H1 (cell line): ENCODE data around the gene CACNA1B. TPM values are rescaled to one million over a fixed set of nuclear protein-coding genes. Genes with fewer than 3 reads are reported as not detected.

ENCODE experiments used
- CTCF ChIA-PET: fragments of 300-600 bp; sonication (Branson Sonifier 250); formaldehyde crosslinking; loops from one replicate; lab custom pipeline; 2021; ENCODE audit not compliant: partially characterized antibody; lab: Charles Lee
- POLR2A ChIA-PET: fragments of 300-600 bp; sonication (Branson Sonifier 250); formaldehyde crosslinking; loops from one replicate; lab custom pipeline; 2021; ENCODE audit warnings: inconsistent platforms; ENCODE audit not compliant: partially characterized antibody; lab: Charles Lee
- DNase-seq, 2 experiments: peaks; one replicate each; pipeline versions ENCODE4 v3.0.0 to v3.0.0-alpha.2; 2010 to 2022; ENCODE audit warnings: low spot score in 2 of 2, low read depth in 1 of 2, mixed read lengths in 1 of 2
- FAIRE-seq: peaks from 2 replicates; lab custom pipeline; 2011; peaks lifted over from hg19 to GRCh38; lab: Jason Lieb, UNC
- H2AFZ ChIP-seq: 2 replicates; pipeline ENCODE4 v1.8.1; 2012; ENCODE audit warnings: low read length, inconsistent platforms
- H2AK5ac ChIP-seq: 2 replicates; pipeline ENCODE4 v1.6.1; 2013; ENCODE audit warnings: low read depth, low read length
- H2BK120ac ChIP-seq: replicated peaks from 2 replicates; pipeline ENCODE3; 2013; ENCODE audit warnings: low read depth, low read length, inconsistent platforms
- H2BK12ac ChIP-seq: 2 replicates; pipeline ENCODE4 v1.6.1; 2013; ENCODE audit warnings: low read depth, low read length
- H2BK15ac ChIP-seq: 2 replicates; pipeline ENCODE4 v1.6.1; 2013; ENCODE audit warnings: low read length
- H2BK20ac ChIP-seq: 2 replicates; pipeline ENCODE4 v1.6.1; 2013; ENCODE audit warnings: low read length
- H2BK5ac ChIP-seq: 2 replicates; pipeline ENCODE4 v1.6.1; 2013; ENCODE audit warnings: low read depth, low read length
- H3K14ac ChIP-seq: 2 replicates; pipeline ENCODE4 v1.6.1; 2013; ENCODE audit warnings: inconsistent platforms; ENCODE audit not compliant: insufficient read length
- H3K18ac ChIP-seq: 2 replicates; pipeline ENCODE4 v1.6.1; 2013; ENCODE audit warnings: low read length; ENCODE audit errors: extremely low read depth
- H3K23ac ChIP-seq: 2 replicates; pipeline ENCODE4 v1.6.1; 2013; ENCODE audit warnings: inconsistent platforms; ENCODE audit not compliant: insufficient read length
- H3K23me2 ChIP-seq: 2 replicates; pipeline ENCODE4 v1.6.1; 2013; ENCODE audit warnings: low read depth, low read length
- H3K27ac ChIP-seq: 2 replicates; pipeline ENCODE4 v1.6.1; 2011; ENCODE audit warnings: low read depth, low read length, inconsistent platforms
- H3K27me3 ChIP-seq, 4 experiments: replicated peaks in 1 of 4; 1 replicate in 1 of 4; 2 replicates in 3 of 4; pipeline versions ENCODE4 v1.6.1 to v1.8.1; 2011 to 2013; ENCODE audit warnings: low read length in 3 of 4, mild to moderate bottlenecking in 3 of 4, inconsistent platforms in 2 of 4, mixed read lengths in 2 of 4, moderate library complexity in 1 of 4; ENCODE audit not compliant: control insufficient read depth in 3 of 4, insufficient read depth in 3 of 4; ENCODE audit errors: extremely low read depth in 1 of 4
- H3K36me3 ChIP-seq, 4 experiments: 2 replicates each; pipeline versions ENCODE4 v1.6.1 to v1.8.1; 2011 to 2013; ENCODE audit warnings: mild to moderate bottlenecking in 4 of 4, low read length in 3 of 4, moderate library complexity in 2 of 4, control low read depth in 1 of 4, inconsistent platforms in 1 of 4; ENCODE audit not compliant: insufficient read depth in 4 of 4, control insufficient read depth in 2 of 4
- H3K4ac ChIP-seq: replicated peaks from 2 replicates; pipeline ENCODE3; 2013; ENCODE audit warnings: low read length, low read depth, mixed read lengths, inconsistent platforms; ENCODE audit not compliant: insufficient read length
- H3K4me1 ChIP-seq, 4 experiments: replicated peaks in 1 of 4; 1 replicate in 1 of 4; 2 replicates in 3 of 4; pipeline versions ENCODE4 v1.6.1 to v1.8.1; 2011 to 2013; ENCODE audit warnings: low read length in 3 of 4, inconsistent platforms in 2 of 4, mixed read lengths in 1 of 4; ENCODE audit not compliant: insufficient read depth in 4 of 4, control insufficient read depth in 3 of 4
- H3K4me2 ChIP-seq, 2 experiments: 2 replicates each; pipeline versions ENCODE4 v1.6.1 to v1.8.1; 2011 to 2013; ENCODE audit warnings: low read depth in 2 of 2, low read length in 2 of 2, control low read depth in 1 of 2, inconsistent platforms in 1 of 2, mild to moderate bottlenecking in 1 of 2; ENCODE audit not compliant: insufficient read depth in 1 of 2
- H3K4me3 ChIP-seq, 4 experiments: fragments of 200-600, 300-600 bp in 1 of 4; sonication (generic), shearing (Covaris generic), sonication (Bioruptor Twin) in 1 of 4; 2 replicates each; pipeline versions ENCODE4 v1.5.1 to v1.8.1; 2011 to 2016; ENCODE audit warnings: low read length in 4 of 4, low read depth in 3 of 4, control low read depth in 2 of 4, inconsistent platforms in 2 of 4, mild to moderate bottlenecking in 2 of 4, mixed read lengths in 1 of 4, moderate library complexity in 1 of 4; ENCODE audit not compliant: insufficient read depth in 2 of 4; ENCODE audit errors: extremely low read depth in 1 of 4
- H3K56ac ChIP-seq: replicated peaks from 2 replicates; pipeline ENCODE3; 2013; ENCODE audit warnings: low read depth, mild to moderate bottlenecking, mixed read lengths, low read length, inconsistent platforms; ENCODE audit not compliant: insufficient read length
- H3K79me1 ChIP-seq: 2 replicates; pipeline ENCODE4 v1.6.1; 2013; ENCODE audit warnings: low read depth, low read length, control low read depth
- H3K79me2 ChIP-seq, 2 experiments: 2 replicates each; pipeline versions ENCODE4 v1.6.1 to v1.8.1; 2012 to 2013; ENCODE audit warnings: low read length in 2 of 2, mild to moderate bottlenecking in 2 of 2, inconsistent platforms in 1 of 2; ENCODE audit not compliant: insufficient read depth in 2 of 2, control insufficient read depth in 1 of 2
- H3K9ac ChIP-seq, 4 experiments: replicated peaks in 1 of 4; 1 replicate in 1 of 4; 2 replicates in 3 of 4; pipeline versions ENCODE4 v1.6.1 to v1.8.1; 2011 to 2013; ENCODE audit warnings: low read depth in 3 of 4, low read length in 3 of 4, control low read depth in 2 of 4, mild to moderate bottlenecking in 2 of 4, moderate library complexity in 2 of 4, inconsistent platforms in 1 of 4; ENCODE audit errors: extremely low read depth in 1 of 4
- H3K9me3 ChIP-seq, 2 experiments: 2 replicates each; pipeline versions ENCODE4 v1.6.1 to v1.8.1; 2012 to 2013; ENCODE audit warnings: mild to moderate bottlenecking in 2 of 2, moderate library complexity in 2 of 2, control low read depth in 1 of 2, inconsistent platforms in 1 of 2, low read depth in 1 of 2, low read length in 1 of 2, mixed read lengths in 1 of 2; ENCODE audit not compliant: insufficient read depth in 2 of 2
- H4K20me1 ChIP-seq, 2 experiments: replicated peaks in 1 of 2; 2 replicates each; pipeline versions ENCODE3 to v1.8.1; 2011 to 2013; ENCODE audit warnings: inconsistent platforms in 2 of 2, low read length in 2 of 2, mild to moderate bottlenecking in 1 of 2; ENCODE audit not compliant: insufficient read depth in 2 of 2, control insufficient read depth in 1 of 2
- H4K5ac ChIP-seq: 2 replicates; pipeline ENCODE4 v1.6.1; 2013; ENCODE audit warnings: low read length, low read depth, mixed read lengths, inconsistent platforms; ENCODE audit not compliant: insufficient read length
- H4K8ac ChIP-seq: 2 replicates; pipeline ENCODE4 v1.8.0; 2013; ENCODE audit warnings: mild to moderate bottlenecking, moderate library complexity, low read length, inconsistent platforms; ENCODE audit not compliant: insufficient read depth; ENCODE audit errors: extremely low read depth
- H4K91ac ChIP-seq: replicated peaks from 2 replicates; pipeline ENCODE3; 2013; ENCODE audit warnings: low read length, mixed read lengths, inconsistent platforms; ENCODE audit not compliant: insufficient read length
- ATF3 ChIP-seq: IDR thresholded peaks from 2 replicates; pipeline ENCODE4 v1.6.1; 2011; ENCODE audit warnings: low read depth, mild to moderate bottlenecking, low read length; ENCODE audit not compliant: insufficient read depth
- BRCA1 ChIP-seq: IDR thresholded peaks from 2 replicates; pipeline ENCODE4 v1.6.1; 2012; ENCODE audit warnings: low read depth, low read length, improper control_type of control experiment
- CHD1 ChIP-seq: IDR thresholded peaks from 2 replicates; pipeline ENCODE4 v1.6.1; 2012; ENCODE audit warnings: low read depth, low read length, improper control_type of control experiment
- CTCF ChIP-seq, 3 experiments: IDR thresholded peaks; 1 replicate in 2 of 3; 2 replicates in 1 of 3; pipeline versions ENCODE4 v1.5.1 to v1.6.1; 2011; ENCODE audit warnings: low read length in 3 of 3, mild to moderate bottlenecking in 3 of 3, inconsistent platforms in 2 of 3, low read depth in 1 of 3, moderate library complexity in 1 of 3; ENCODE audit not compliant: insufficient read depth in 1 of 3; ENCODE audit errors: control extremely low read depth in 1 of 3
- EZH2 ChIP-seq: fragments of 200-600 bp; sonication (generic); IDR thresholded peaks from 2 replicates; pipeline ENCODE4 v1.7.1; 2012; ENCODE audit warnings: low read depth, mild to moderate bottlenecking, moderate library complexity, low read length, inconsistent platforms; ENCODE audit not compliant: severe bottlenecking
- HDAC6 ChIP-seq: IDR thresholded peaks from one replicate; pipeline ENCODE4 v1.7.1; 2012; ENCODE audit warnings: low read depth, mild to moderate bottlenecking, inconsistent platforms, low read length, moderate library complexity
- JUN ChIP-seq: IDR thresholded peaks from 2 replicates; pipeline ENCODE4 v1.6.1; 2011; ENCODE audit warnings: low read depth, mild to moderate bottlenecking, improper control_type of control experiment, low read length
- NRF1 ChIP-seq: IDR thresholded peaks from 2 replicates; pipeline ENCODE4 v1.6.1; 2011; ENCODE audit warnings: mild to moderate bottlenecking, low read depth, low read length, improper control_type of control experiment
- RBBP5 ChIP-seq: IDR thresholded peaks from 2 replicates; pipeline ENCODE4 v1.7.1; 2012; ENCODE audit warnings: low read depth, mild to moderate bottlenecking, inconsistent platforms, low read length, moderate library complexity, borderline replicate concordance
- SP2 ChIP-seq: IDR thresholded peaks from 2 replicates; pipeline ENCODE4 v1.6.1; 2012; ENCODE audit warnings: mild to moderate bottlenecking, low read length, inconsistent platforms
- SP4 ChIP-seq: IDR thresholded peaks from 2 replicates; pipeline ENCODE4 v1.6.1; 2012; ENCODE audit warnings: low read length, inconsistent platforms
- TCF12 ChIP-seq: IDR thresholded peaks from 2 replicates; pipeline ENCODE4 v1.6.1; 2011; ENCODE audit warnings: low read depth, mild to moderate bottlenecking, low read length
- WGBS, 2 experiments: shearing (Covaris generic) in 1 of 2; methylation state at CpG; one replicate each; pipeline versions ENCODE4 v1.1.6 to v1.1.7; 2013 to 2015; ENCODE audit warnings: low lambda C conversion rate in 2 of 2, mixed read lengths in 2 of 2, inconsistent platforms in 1 of 2, low coverage in 1 of 2, missing lambda C conversion rate in 1 of 2; ENCODE audit not compliant: insufficient replicate concordance in 2 of 2, insufficient coverage in 1 of 2, insufficient read length in 1 of 2; ENCODE audit errors: extremely low coverage in 1 of 2, missing lambda C conversion rate in 1 of 2; 5-methylcytosine and 5-hydroxymethylcytosine counted together
- polyA plus RNA-seq, 7 experiments: library from polyadenylated mRNA; depleted of rRNA in 3 of 7; stranded (reverse) in 5 of 7; unstranded in 2 of 7; fragments of >200 nt in 5 of 7; fragments of 200-250 nt in 2 of 7; gene quantifications; 1 replicate in 5 of 7; 2 replicates in 1 of 7; 4 replicates in 1 of 7; pipeline versions ENCODE4 v1.2.1 to v1.2.3, GENCODE V29; 2011 to 2013; ENCODE audit warnings: missing spikeins in 2 of 7, mixed read lengths in 2 of 7
- total RNA-seq: library from RNA; stranded (reverse); fragmentation: NEBNext Ultra II Directional; extraction: Animal tissue kit (Norgen Biotek cat#: 25700); gene quantifications from 2 replicates; pipeline ENCODE4 v1.2.1, GENCODE V29; 2021

CACNA1B gene
- total and polyA plus RNA-seq, 2 of the 8 experiments (the other 6 are each of a cell fraction or from before 2014, with no cell fraction given) = 1.5 to 5.7 TPM

- Histone ChIP-seq H3K56ac (no peak overlapping the region), H3K4ac (no peak overlapping the region), H2BK15ac (no peak overlapping the region), H3K36me3 (peaks cover 0 to 11% (median 0%) of the 10 kb centered on the region in 4 experiments; a peak in 2 of 8 replicates), H3K23me2 (peaks cover 8% of the 10 kb centered on the region), H3K4me1 (peaks cover 0 to 8% (median 1%) of the 10 kb centered on the region in 4 experiments; a peak in 4 of 7 replicates), H3K27me3 (peaks cover 0 to 5% (median 2%) of the 10 kb centered on the region in 4 experiments; a peak in 2 of 7 replicates), H3K4me2 (no peak overlapping the region), H3K9me3 (peaks cover 22 to 56% of the 10 kb centered on the region in 2 experiments), H3K14ac (no peak overlapping the region), H3K4me3 (no peak overlapping the region), H4K8ac (no peak overlapping the region), H2BK12ac (no peak overlapping the region), H2AFZ (no peak overlapping the region), H3K9ac (no peak overlapping the region), H2AK5ac (no peak overlapping the region), H2BK120ac (no peak overlapping the region), H3K79me1 (no peaks in the 10 kb centered on the region), H3K79me2 (no peaks in the 10 kb centered on the region), H3K27ac (no peak overlapping the region), H2BK5ac (no peak overlapping the region), H4K91ac (no peak overlapping the region), H3K18ac (no peak overlapping the region), H2BK20ac (no peak overlapping the region), H4K20me1 (no peaks in the 10 kb centered on the region), H3K23ac (no peak overlapping the region), H4K5ac (no peak overlapping the region)
- 81% methylated on average over 7 of the region's 7 CpGs; no CpG with 5 or more reads in 1 of the 2 experiments for WGBS, 2 experiments
- POLR2A ChIA-PET = no interaction called here
- DNase-seq = no peak
- no peak for FAIRE-seq
- CTCF ChIA-PET = interaction anchor here (1.3 kb wide), 1 partner anchor 15 kb away, joined by 3 read pairs; no protein-coding TSS in a partner anchor
- no peak for TF ChIP-seq SP4
- TF ChIP-seq BRCA1 = no peak
- TF ChIP-seq TCF12 = no peak
- no peak for TF ChIP-seq JUN
- no peak for TF ChIP-seq EZH2
- no peak for TF ChIP-seq HDAC6
- TF ChIP-seq CHD1 = no peak
- no peak for TF ChIP-seq NRF1
- TF ChIP-seq RBBP5 = no peak
- TF ChIP-seq SP2 = no peak
- no peak for TF ChIP-seq ATF3
- TF ChIP-seq CTCF (IDR thresholded peaks at IDR 0.05; ENCODE audit: control extremely low read depth in 1 of 3, insufficient read depth in 1 of 3, low read depth in 1 of 3, low read length in 3 of 3) = no peak
Observed at GRCh38 chr9:138025908-138026307, 148.3 kb downstream of the CACNA1B start.
